ENCODE measurements around the gene TEX9. TPM values are rescaled to one million over a fixed set of nuclear protein-coding genes. Genes with fewer than 3 reads are reported as not detected.

TEX9 gene
- total and polyA plus RNA-seq, 2 donors (not counting 1 experiment from before 2014, with no cell fraction given), result 2.2 to 4.5 TPM

DNA sequence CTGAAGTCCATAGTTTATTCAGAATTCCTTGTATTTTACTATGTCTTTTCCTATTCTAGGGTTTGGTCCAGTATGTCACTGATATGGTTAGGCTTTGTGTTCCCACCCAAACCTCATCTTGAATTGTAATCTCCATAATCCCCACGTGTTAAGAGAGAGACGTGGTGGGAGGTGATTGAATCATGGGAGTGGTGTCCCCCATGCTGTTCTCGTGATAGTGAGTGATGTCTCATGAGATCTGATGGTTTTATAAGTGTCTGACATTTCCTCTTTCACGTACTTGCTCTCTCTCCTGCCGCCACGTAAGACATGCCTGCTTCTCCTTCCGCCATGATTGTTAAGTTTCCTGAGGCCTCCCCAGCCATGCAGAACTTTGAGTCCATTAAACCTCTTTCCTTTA lies 6.6 kb upstream of the TEX9 start:
- H3K4me3 ChIP-seq (replicated peaks in 1 of 4; ENCODE audit: control extremely low read depth in 1 of 4, insufficient read depth in 1 of 4, low read depth in 3 of 4, low read length in 4 of 4), result no peak overlapping the region
- no peak for DNase-seq (ENCODE audit: low read depth in 2 of 2)
- H3K9ac ChIP-seq (ENCODE audit: insufficient read depth, low read length), result no peak overlapping the region
- H3K4me2 ChIP-seq (ENCODE audit: extremely low read depth, insufficient read depth, low read length), result no peak overlapping the region
- no peaks in the 10 kb centered on the region for H3K36me3 ChIP-seq (ENCODE audit: control insufficient read depth, insufficient read depth, low read length)
- no peak overlapping the region for H2AFZ ChIP-seq (ENCODE audit: low read length)
- H3K27me3 ChIP-seq (ENCODE audit: control insufficient read depth, insufficient read depth, low read length), result no peaks in the 10 kb centered on the region
- no peaks in the 10 kb centered on the region for H3K79me2 ChIP-seq (ENCODE audit: control insufficient read depth, insufficient read depth, low read length)
- no peaks in the 10 kb centered on the region for H3K4me1 ChIP-seq (ENCODE audit: control insufficient read depth, extremely low read depth, insufficient read depth, low read length)
- no peaks in the 10 kb centered on the region for H4K20me1 ChIP-seq (ENCODE audit: control insufficient read depth, extremely low read depth, insufficient read depth, low read length)
- no peak for TF ChIP-seq EZH2 (IDR thresholded peaks at IDR 0.05; ENCODE audit: low read length, missing control alignments)
- TF ChIP-seq, protein P1, sequence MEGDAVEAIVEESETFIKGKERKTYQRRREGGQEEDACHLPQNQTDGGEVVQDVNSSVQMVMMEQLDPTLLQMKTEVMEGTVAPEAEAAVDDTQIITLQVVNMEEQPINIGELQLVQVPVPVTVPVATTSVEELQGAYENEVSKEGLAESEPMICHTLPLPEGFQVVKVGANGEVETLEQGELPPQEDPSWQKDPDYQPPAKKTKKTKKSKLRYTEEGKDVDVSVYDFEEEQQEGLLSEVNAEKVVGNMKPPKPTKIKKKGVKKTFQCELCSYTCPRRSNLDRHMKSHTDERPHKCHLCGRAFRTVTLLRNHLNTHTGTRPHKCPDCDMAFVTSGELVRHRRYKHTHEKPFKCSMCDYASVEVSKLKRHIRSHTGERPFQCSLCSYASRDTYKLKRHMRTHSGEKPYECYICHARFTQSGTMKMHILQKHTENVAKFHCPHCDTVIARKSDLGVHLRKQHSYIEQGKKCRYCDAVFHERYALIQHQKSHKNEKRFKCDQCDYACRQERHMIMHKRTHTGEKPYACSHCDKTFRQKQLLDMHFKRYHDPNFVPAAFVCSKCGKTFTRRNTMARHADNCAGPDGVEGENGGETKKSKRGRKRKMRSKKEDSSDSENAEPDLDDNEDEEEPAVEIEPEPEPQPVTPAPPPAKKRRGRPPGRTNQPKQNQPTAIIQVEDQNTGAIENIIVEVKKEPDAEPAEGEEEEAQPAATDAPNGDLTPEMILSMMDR (conservative IDR thresholded peaks at IDR 0.05 in 1 of 2, IDR thresholded peaks at IDR 0.05 in 1 of 2; ENCODE audit: low read depth in 1 of 2, low read length in 2 of 2), result no peak
- H3K9me3 ChIP-seq (ENCODE audit: control insufficient read depth, insufficient read depth, low read depth, low read length), result no peaks in the 10 kb centered on the region
- no peak overlapping the region for H3K27ac ChIP-seq (ENCODE audit: insufficient read depth, low read length)

GRCh38 chr15:56361987-56362386 lies 3.2 kb upstream of the TEX9 start:
- DNase-seq (ENCODE audit: low read depth in 2 of 2), result no peak

DNA sequence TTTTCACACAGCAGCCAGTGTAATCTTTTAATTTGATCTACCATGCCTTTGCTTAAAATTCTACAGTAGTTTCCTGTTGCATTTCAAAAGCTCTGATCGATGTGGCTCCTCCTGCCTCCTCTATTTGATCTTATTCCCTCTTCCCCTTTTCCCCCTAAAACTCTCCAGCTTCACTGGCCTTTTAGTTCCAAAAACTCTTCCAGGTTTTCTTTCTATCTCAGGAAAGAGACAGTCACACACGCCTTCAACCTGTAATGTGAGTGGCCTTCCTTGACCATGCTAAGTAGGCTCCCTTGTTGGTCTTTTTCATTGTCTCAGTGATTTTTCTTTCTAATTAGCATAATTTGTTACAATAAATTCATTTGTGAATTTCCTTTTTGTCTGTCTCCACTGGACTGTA lies 985 bp downstream of the TEX9 start:
- Histone ChIP-seq H3K9ac (ENCODE audit: insufficient read depth, low read length) (no peak overlapping the region), H3K36me3 (ENCODE audit: control insufficient read depth, insufficient read depth, low read length) (no peaks in the 10 kb centered on the region), H3K79me2 (ENCODE audit: control insufficient read depth, insufficient read depth, low read length) (no peaks in the 10 kb centered on the region), H3K4me1 (ENCODE audit: control insufficient read depth, extremely low read depth, insufficient read depth, low read length) (peaks cover 2% of the 10 kb centered on the region), H3K27ac (ENCODE audit: insufficient read depth, low read length) (no peak overlapping the region), H3K4me2 (ENCODE audit: extremely low read depth, insufficient read depth, low read length) (peak overlapping the region; percentile 99), H2AFZ (ENCODE audit: low read length) (peak overlapping the region; percentile 87), H4K20me1 (ENCODE audit: control insufficient read depth, extremely low read depth, insufficient read depth, low read length) (no peaks in the 10 kb centered on the region), H3K4me3 (replicated peaks in 1 of 4; ENCODE audit: control extremely low read depth in 1 of 4, insufficient read depth in 1 of 4, low read depth in 3 of 4, low read length in 4 of 4) (peak overlapping the region in 3 of 4 experiments; percentile 56 to 90 (median 82)), H3K9me3 (ENCODE audit: control insufficient read depth, insufficient read depth, low read depth, low read length) (no peaks in the 10 kb centered on the region), H3K27me3 (ENCODE audit: control insufficient read depth, insufficient read depth, low read length) (no peaks in the 10 kb centered on the region)
- TF ChIP-seq EZH2 (IDR thresholded peaks at IDR 0.05; ENCODE audit: low read length, missing control alignments), result no peak
- TF ChIP-seq, protein P1 (conservative IDR thresholded peaks at IDR 0.05 in 1 of 2, IDR thresholded peaks at IDR 0.05 in 1 of 2; ENCODE audit: low read depth in 1 of 2, low read length in 2 of 2), result no peak
- DNase-seq (ENCODE audit: low read depth in 2 of 2), result no peak

More at GRCh38 chr15:56361987-56362386, 3.2 kb upstream of the TEX9 start:
- no peak overlapping the region for H3K9ac ChIP-seq (ENCODE audit: insufficient read depth, low read length)
- no peak overlapping the region for H3K4me2 ChIP-seq (ENCODE audit: extremely low read depth, insufficient read depth, low read length)
- peaks cover 2% of the 10 kb centered on the region for H3K4me1 ChIP-seq (ENCODE audit: control insufficient read depth, extremely low read depth, insufficient read depth, low read length)
- H2AFZ ChIP-seq (ENCODE audit: low read length), result no peak overlapping the region
- H3K27me3 ChIP-seq (ENCODE audit: control insufficient read depth, insufficient read depth, low read length), result no peaks in the 10 kb centered on the region
- no peaks in the 10 kb centered on the region for H4K20me1 ChIP-seq (ENCODE audit: control insufficient read depth, extremely low read depth, insufficient read depth, low read length)
- no peaks in the 10 kb centered on the region for H3K36me3 ChIP-seq (ENCODE audit: control insufficient read depth, insufficient read depth, low read length)
- no peaks in the 10 kb centered on the region for H3K9me3 ChIP-seq (ENCODE audit: control insufficient read depth, insufficient read depth, low read depth, low read length)
- H3K27ac ChIP-seq (ENCODE audit: insufficient read depth, low read length), result no peak overlapping the region
- H3K4me3 ChIP-seq (replicated peaks in 1 of 4; ENCODE audit: control extremely low read depth in 1 of 4, insufficient read depth in 1 of 4, low read depth in 3 of 4, low read length in 4 of 4), result no peak overlapping the region
- no peaks in the 10 kb centered on the region for H3K79me2 ChIP-seq (ENCODE audit: control insufficient read depth, insufficient read depth, low read length)
- no peak for TF ChIP-seq EZH2 (IDR thresholded peaks at IDR 0.05; ENCODE audit: low read length, missing control alignments)
- TF ChIP-seq, protein P1 (conservative IDR thresholded peaks at IDR 0.05 in 1 of 2, IDR thresholded peaks at IDR 0.05 in 1 of 2; ENCODE audit: low read depth in 1 of 2, low read length in 2 of 2), result no peak
